K562 (cell line): ENCODE measurements around the gene PNRC1. TPM values are rescaled to one million over a fixed set of nuclear protein-coding genes. Genes with fewer than 3 reads are reported as not detected.

ENCODE experiments used
- DMBX1 ChIP-seq: fragments of 250-450 bp; sonication (Bioruptor Pico); IDR thresholded peaks from 2 replicates; pipeline ENCODE4 v1.8.0; 2022; ENCODE audit warnings: inconsistent platforms, mild to moderate bottlenecking, moderate library complexity, borderline replicate concordance
- PTTG1 ChIP-seq: fragments of 450-650 bp; IDR thresholded peaks from 2 replicates; pipeline ENCODE4 v1.6.1; 2016; ENCODE audit warnings: low read depth, mild to moderate bottlenecking, missing genetic modification characterization, missing compliant biosample characterization
- THAP12 ChIP-seq: fragments of 250-450 bp; sonication (Bioruptor Pico); IDR thresholded peaks from 2 replicates; pipeline ENCODE4 v1.9.0; 2021; ENCODE audit warnings: mild to moderate bottlenecking, inconsistent platforms
- ZNF830 ChIP-seq: fragments of 250-450 bp; sonication (Bioruptor Pico); IDR thresholded peaks from 2 replicates; pipeline ENCODE4 v1.5.0; 2021; ENCODE audit warnings: mild to moderate bottlenecking
- polyA plus RNA-seq, 8 experiments: library from polyadenylated mRNA; depleted of rRNA in 4 of 8; stranded (reverse) in 5 of 8; unstranded in 3 of 8; fragments of >200 nt; fragmentation: Nextera tagmentation in 2 of 8; fragmentation: Illumina TruSeq in 1 of 8; extraction: Ambion mirVana in 2 of 8; extraction: Trizol in 1 of 8; gene quantifications; 2 replicates each; pipeline versions ENCODE4 v1.2.1 to v1.2.3, GENCODE V29; 2011 to 2014; ENCODE audit warnings: inconsistent platforms in 1 of 8, missing spikeins in 1 of 8
- total RNA-seq, 7 experiments: library from RNA; depleted of rRNA in 6 of 7; stranded (reverse); fragments of >200 nt in 6 of 7; fragmentation: Illumina TruSeq in 2 of 7; extraction: Trizol in 2 of 7; gene quantifications; 2 replicates each; pipeline versions ENCODE4 v1.2.1 to v1.2.3, GENCODE V29; 2011 to 2021; ENCODE audit warnings: low replicate concordance in 1 of 7
- TF ChIP-seq, protein P1 (sequence below), 2 experiments: fragments of 450-650 bp in 1 of 2; sonication (generic) in 1 of 2; formaldehyde crosslinking in 1 of 2; IDR thresholded peaks; 2 replicates each; pipeline versions ENCODE4 v1.7.1 to v1.9.0; 2016 to 2022; ENCODE audit warnings: inconsistent platforms in 1 of 2, mild to moderate bottlenecking in 1 of 2, missing genetic modification reagents in 1 of 2
- TF ChIP-seq, protein P2 (sequence below): fragments of 450-650 bp; conservative IDR thresholded peaks from 2 replicates; pipeline ENCODE4 v1.6.1; 2016; ENCODE audit warnings: missing genetic modification characterization, low read depth, mild to moderate bottlenecking, missing compliant biosample characterization, moderate library complexity
- TF ChIP-seq, protein P3 (sequence below): fragments of 450-650 bp; conservative IDR thresholded peaks from 2 replicates; pipeline ENCODE4 v1.6.1; 2016; ENCODE audit warnings: missing genetic modification characterization, low read depth, mild to moderate bottlenecking, control low read depth, missing compliant biosample characterization

Gene PNRC1
- total and polyA plus RNA-seq, 9 of the 15 experiments (the other 6 are each of a cell fraction or from before 2014, with no cell fraction given), result 1.2 to 10.8 (median 6.5) TPM

- TF ChIP-seq, protein P1, sequence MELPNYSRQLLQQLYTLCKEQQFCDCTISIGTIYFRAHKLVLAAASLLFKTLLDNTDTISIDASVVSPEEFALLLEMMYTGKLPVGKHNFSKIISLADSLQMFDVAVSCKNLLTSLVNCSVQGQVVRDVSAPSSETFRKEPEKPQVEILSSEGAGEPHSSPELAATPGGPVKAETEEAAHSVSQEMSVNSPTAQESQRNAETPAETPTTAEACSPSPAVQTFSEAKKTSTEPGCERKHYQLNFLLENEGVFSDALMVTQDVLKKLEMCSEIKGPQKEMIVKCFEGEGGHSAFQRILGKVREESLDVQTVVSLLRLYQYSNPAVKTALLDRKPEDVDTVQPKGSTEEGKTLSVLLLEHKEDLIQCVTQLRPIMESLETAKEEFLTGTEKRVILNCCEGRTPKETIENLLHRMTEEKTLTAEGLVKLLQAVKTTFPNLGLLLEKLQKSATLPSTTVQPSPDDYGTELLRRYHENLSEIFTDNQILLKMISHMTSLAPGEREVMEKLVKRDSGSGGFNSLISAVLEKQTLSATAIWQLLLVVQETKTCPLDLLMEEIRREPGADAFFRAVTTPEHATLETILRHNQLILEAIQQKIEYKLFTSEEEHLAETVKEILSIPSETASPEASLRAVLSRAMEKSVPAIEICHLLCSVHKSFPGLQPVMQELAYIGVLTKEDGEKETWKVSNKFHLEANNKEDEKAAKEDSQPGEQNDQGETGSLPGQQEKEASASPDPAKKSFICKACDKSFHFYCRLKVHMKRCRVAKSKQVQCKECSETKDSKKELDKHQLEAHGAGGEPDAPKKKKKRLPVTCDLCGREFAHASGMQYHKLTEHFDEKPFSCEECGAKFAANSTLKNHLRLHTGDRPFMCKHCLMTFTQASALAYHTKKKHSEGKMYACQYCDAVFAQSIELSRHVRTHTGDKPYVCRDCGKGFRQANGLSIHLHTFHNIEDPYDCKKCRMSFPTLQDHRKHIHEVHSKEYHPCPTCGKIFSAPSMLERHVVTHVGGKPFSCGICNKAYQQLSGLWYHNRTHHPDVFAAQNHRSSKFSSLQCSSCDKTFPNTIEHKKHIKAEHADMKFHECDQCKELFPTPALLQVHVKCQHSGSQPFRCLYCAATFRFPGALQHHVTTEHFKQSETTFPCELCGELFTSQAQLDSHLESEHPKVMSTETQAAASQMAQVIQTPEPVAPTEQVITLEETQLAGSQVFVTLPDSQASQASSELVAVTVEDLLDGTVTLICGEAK (IDR thresholded peaks at IDR 0.05), result no peak
- TF ChIP-seq, protein P1 (CRISPR knock-in tag; IDR thresholded peaks at IDR 0.05), result no peak
- TF ChIP-seq, protein P2, sequence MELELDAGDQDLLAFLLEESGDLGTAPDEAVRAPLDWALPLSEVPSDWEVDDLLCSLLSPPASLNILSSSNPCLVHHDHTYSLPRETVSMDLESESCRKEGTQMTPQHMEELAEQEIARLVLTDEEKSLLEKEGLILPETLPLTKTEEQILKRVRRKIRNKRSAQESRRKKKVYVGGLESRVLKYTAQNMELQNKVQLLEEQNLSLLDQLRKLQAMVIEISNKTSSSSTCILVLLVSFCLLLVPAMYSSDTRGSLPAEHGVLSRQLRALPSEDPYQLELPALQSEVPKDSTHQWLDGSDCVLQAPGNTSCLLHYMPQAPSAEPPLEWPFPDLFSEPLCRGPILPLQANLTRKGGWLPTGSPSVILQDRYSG (tag), result no peak
- TF ChIP-seq ZNF830 (no peak), PTTG1 (tag) (no peak), THAP12 (CRISPR knock-in tag) (no peak), DMBX1 (CRISPR knock-in tag) (no peak)
- TF ChIP-seq, protein P3, sequence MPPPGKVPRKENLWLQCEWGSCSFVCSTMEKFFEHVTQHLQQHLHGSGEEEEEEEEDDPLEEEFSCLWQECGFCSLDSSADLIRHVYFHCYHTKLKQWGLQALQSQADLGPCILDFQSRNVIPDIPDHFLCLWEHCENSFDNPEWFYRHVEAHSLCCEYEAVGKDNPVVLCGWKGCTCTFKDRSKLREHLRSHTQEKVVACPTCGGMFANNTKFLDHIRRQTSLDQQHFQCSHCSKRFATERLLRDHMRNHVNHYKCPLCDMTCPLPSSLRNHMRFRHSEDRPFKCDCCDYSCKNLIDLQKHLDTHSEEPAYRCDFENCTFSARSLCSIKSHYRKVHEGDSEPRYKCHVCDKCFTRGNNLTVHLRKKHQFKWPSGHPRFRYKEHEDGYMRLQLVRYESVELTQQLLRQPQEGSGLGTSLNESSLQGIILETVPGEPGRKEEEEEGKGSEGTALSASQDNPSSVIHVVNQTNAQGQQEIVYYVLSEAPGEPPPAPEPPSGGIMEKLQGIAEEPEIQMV (tag), result no peak
These were observed 7.4 kb upstream of the PNRC1 start (continued) for GRCh38 chr6:89073014-89073620.
